OCI-LY1 (cell line): ENCODE results near the gene OR5M10.
"Not testable (repeated sequence)": the region's sequence is repeated elsewhere in the genome, so short reads cannot be mapped to it uniquely, and the experiment has no call there.

Source experiments
- H2AFZ ChIP-seq: fragments of 200-600 bp; sonication (generic), shearing (Covaris generic); 2 replicates; pipeline ENCODE4 v1.6.0; 2014; ENCODE audit warnings: antibody characterized with exemption, mild to moderate bottlenecking, low read length
- H3F3A ChIP-seq: fragments of 200-600 bp; sonication (generic), shearing (Covaris generic); 2 replicates; pipeline ENCODE4 v1.6.0; 2014; ENCODE audit warnings: mild to moderate bottlenecking, antibody characterized with exemption, low read length, moderate library complexity; ENCODE audit not compliant: insufficient read depth
- H3K27ac ChIP-seq: fragments of 200-600 bp; sonication (generic); 2 replicates; pipeline ENCODE4 v1.5.1; 2014; ENCODE audit warnings: low read length, mixed run types, mild to moderate bottlenecking, low read depth; ENCODE audit not compliant: poor library complexity, severe bottlenecking
- H3K27me3 ChIP-seq: fragments of 200-600 bp; sonication (generic); 2 replicates; pipeline ENCODE4 v1.6.0; 2014; ENCODE audit warnings: antibody characterized with exemption, mild to moderate bottlenecking, low read length, moderate library complexity; ENCODE audit not compliant: insufficient read depth
- H3K36me3 ChIP-seq: fragments of 200-600 bp; sonication (generic); 2 replicates; pipeline ENCODE4 v1.6.1; 2014; ENCODE audit warnings: mild to moderate bottlenecking, antibody characterized with exemption, low read length, moderate library complexity, mixed read lengths; ENCODE audit not compliant: insufficient read depth
- H3K4me1 ChIP-seq: fragments of 200-600 bp; sonication (generic); 2 replicates; pipeline ENCODE4 v1.5.1; 2014; ENCODE audit warnings: mild to moderate bottlenecking, low read length, moderate library complexity; ENCODE audit not compliant: insufficient read depth, severe bottlenecking
- H3K4me2 ChIP-seq: fragments of 200-600 bp; sonication (generic), shearing (Covaris generic); 2 replicates; pipeline ENCODE4 v1.6.1; 2014; ENCODE audit warnings: low read length
- H3K4me3 ChIP-seq: fragments of 200-600 bp; sonication (generic); 2 replicates; pipeline ENCODE4 v1.5.1; 2014; ENCODE audit warnings: low read length, low read depth, mild to moderate bottlenecking, mixed read lengths; ENCODE audit not compliant: poor library complexity, severe bottlenecking
- H3K79me2 ChIP-seq: fragments of 200-600 bp; shearing (Covaris generic); 2 replicates; pipeline ENCODE4 v1.6.1; 2016; ENCODE audit warnings: mixed run types, low read length, mixed read lengths; ENCODE audit not compliant: insufficient read depth
- H3K9ac ChIP-seq: fragments of 200-600 bp; sonication (generic), shearing (Covaris generic); 2 replicates; pipeline ENCODE4 v1.6.1; 2014; ENCODE audit warnings: mild to moderate bottlenecking, low read length, mixed read lengths
- H3K9me2 ChIP-seq: fragments of 200-600 bp; sonication (generic), shearing (Covaris generic); 2 replicates; pipeline ENCODE4 v1.6.1; 2014; ENCODE audit warnings: low read depth, mild to moderate bottlenecking, low read length, mixed read lengths
- H3K9me3 ChIP-seq: fragments of 200-600 bp; shearing (Covaris generic); 2 replicates; pipeline ENCODE4 v1.6.1; 2014; ENCODE audit warnings: low read length, mixed read lengths
- H4K20me1 ChIP-seq: fragments of 200-600 bp; sonication (generic), shearing (Covaris generic); 2 replicates; pipeline ENCODE4 v1.6.0; 2016; ENCODE audit warnings: mild to moderate bottlenecking, low read length; ENCODE audit not compliant: insufficient read depth
- EZH2 ChIP-seq: fragments of 200-600 bp; sonication (generic), shearing (Covaris generic); IDR thresholded peaks from 2 replicates; pipeline ENCODE4 v1.8.0; 2017; ENCODE audit warnings: borderline replicate concordance, mixed run types, mild to moderate bottlenecking, antibody characterized with exemption, low read length, moderate library complexity, mixed read lengths
- TF ChIP-seq, protein P1 (sequence below): fragments of 200-600 bp; sonication (generic), shearing (Covaris generic); IDR thresholded peaks from 2 replicates; pipeline ENCODE4 v1.5.1; 2017; ENCODE audit warnings: mild to moderate bottlenecking, antibody characterized with exemption, low read length, moderate library complexity, mixed read lengths

OR5M10 gene

DNA sequence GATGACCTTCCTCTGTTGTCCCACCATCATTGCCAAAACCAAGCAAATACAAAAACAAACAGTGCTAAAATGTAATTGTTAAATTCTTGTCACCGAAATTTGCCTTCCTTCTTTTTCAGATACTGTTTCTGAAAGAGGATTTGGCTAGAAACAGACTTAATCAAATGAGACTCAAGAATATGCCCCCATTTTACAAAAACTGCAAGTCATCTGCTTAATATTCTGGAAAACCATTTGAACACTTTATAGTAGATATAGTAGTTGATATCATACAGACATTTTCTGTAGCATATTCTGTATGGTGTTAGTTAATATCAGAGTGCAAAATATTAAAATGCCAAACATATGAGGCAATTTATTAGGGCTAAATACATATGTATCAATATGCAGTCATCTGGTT, 33.7 kb upstream of the OR5M10 start:
- Histone ChIP-seq H3K27me3 (no peaks in the 10 kb centered on the region), H4K20me1 (no peaks in the 10 kb centered on the region), H3K4me1 (no peaks in the 10 kb centered on the region), H3K9me3 (no peaks in the 10 kb centered on the region), H3F3A (no peaks in the 10 kb centered on the region), H3K27ac (no peak overlapping the region), H3K4me2 (no peak overlapping the region), H3K9ac (no peak overlapping the region), H3K36me3 (no peaks in the 10 kb centered on the region), H2AFZ (no peak overlapping the region), H3K9me2 (no peaks in the 10 kb centered on the region), H3K4me3 (no peak overlapping the region), H3K79me2 (no peaks in the 10 kb centered on the region)
- TF ChIP-seq, protein P1, sequence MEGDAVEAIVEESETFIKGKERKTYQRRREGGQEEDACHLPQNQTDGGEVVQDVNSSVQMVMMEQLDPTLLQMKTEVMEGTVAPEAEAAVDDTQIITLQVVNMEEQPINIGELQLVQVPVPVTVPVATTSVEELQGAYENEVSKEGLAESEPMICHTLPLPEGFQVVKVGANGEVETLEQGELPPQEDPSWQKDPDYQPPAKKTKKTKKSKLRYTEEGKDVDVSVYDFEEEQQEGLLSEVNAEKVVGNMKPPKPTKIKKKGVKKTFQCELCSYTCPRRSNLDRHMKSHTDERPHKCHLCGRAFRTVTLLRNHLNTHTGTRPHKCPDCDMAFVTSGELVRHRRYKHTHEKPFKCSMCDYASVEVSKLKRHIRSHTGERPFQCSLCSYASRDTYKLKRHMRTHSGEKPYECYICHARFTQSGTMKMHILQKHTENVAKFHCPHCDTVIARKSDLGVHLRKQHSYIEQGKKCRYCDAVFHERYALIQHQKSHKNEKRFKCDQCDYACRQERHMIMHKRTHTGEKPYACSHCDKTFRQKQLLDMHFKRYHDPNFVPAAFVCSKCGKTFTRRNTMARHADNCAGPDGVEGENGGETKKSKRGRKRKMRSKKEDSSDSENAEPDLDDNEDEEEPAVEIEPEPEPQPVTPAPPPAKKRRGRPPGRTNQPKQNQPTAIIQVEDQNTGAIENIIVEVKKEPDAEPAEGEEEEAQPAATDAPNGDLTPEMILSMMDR, result no peak

DNA sequence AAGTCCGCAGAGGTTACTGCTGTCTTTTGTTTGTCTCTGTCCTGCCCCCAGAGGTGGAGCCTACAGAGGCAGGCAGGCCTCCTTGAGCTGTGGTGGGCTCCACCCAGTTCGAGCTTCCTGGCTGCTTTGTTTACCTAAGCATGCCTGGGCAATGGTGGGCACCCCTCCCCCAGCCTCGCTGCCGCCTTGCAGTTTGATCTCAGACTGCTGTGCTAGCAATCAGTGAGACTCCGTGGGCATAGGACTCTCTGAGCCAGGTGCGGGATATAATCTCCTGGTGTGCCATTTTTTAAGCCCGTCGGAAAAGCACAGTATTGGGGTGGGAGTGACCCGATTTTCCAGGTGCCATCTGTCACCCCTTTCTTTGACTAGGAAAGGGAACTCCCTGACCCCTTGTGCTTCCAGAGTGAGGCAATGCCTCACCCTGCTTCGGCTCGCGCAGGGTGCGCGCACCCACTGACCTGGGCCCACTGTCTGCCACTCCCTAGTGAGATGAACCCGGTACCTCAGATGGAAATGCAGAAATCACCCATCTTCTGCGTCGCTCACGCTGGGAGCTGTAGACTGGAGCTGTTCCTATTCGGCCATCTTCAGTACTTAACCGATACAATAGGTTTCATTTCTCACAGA, 14.7 kb upstream of the OR5M10 start:
- not testable (repeated sequence) for H3K79me2 ChIP-seq, H3K27ac ChIP-seq, H3K9me3 ChIP-seq, H3K4me3 ChIP-seq, H3K4me2 ChIP-seq, H3K4me1 ChIP-seq, H3F3A ChIP-seq, H3K9me2 ChIP-seq, H2AFZ ChIP-seq, H4K20me1 ChIP-seq, H3K27me3 ChIP-seq, H3K9ac ChIP-seq, H3K36me3 ChIP-seq

DNA sequence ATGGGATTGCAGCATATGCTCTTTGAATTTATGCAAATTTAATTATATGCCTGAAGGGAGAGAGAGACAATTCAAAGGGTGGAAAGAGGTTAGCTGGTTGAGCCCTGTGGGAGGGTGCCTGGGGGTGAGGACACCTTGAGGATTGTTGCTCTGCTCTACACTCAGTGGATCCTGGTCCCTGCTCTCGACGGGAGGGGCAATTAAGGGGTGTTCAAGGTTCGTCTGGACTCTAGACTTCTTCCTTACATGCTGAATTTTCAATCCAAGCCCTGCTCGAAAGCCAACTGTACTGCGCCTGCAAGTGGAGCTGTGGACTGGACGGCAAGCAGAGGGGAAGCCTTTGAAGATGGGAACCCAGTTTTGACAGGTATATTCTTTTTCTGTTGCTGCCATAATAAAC, 18.9 kb downstream of the OR5M10 start:
- Histone ChIP-seq H3K4me1 (no peaks in the 10 kb centered on the region), H3F3A (no peaks in the 10 kb centered on the region), H4K20me1 (no peaks in the 10 kb centered on the region), H3K9ac (no peak overlapping the region), H3K79me2 (no peaks in the 10 kb centered on the region), H3K4me2 (no peak overlapping the region), H3K27ac (no peak overlapping the region), H3K9me2 (no peaks in the 10 kb centered on the region), H2AFZ (no peak overlapping the region), H3K4me3 (no peak overlapping the region), H3K36me3 (no peaks in the 10 kb centered on the region), H3K27me3 (no peaks in the 10 kb centered on the region), H3K9me3 (no peaks in the 10 kb centered on the region)
- no peak for TF ChIP-seq EZH2
- TF ChIP-seq, protein P1, result no peak

DNA sequence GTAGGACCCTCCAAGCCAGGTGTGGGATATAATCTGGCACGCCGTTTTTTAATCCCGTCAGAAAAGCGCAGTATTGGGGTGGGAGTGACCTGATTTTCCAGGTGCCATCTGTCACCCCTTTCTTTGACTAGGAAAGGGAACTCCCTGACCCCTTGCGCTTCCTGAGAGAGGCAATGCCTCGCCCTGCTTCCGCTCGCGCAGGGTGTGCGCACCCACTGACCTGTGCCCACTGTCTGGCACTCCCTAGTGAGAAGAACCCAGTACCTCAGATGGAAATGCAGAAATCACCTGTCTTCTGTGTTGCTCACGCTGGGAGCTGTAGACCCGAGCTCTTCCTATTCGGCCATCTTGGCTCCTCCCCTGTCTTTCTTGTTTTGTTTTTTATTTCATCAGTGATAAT, 22.8 kb downstream of the OR5M10 start:
- not testable (repeated sequence) for H3K27me3 ChIP-seq, H3K9me3 ChIP-seq, H3K27ac ChIP-seq, H3K9ac ChIP-seq, H4K20me1 ChIP-seq, H3K9me2 ChIP-seq, H3K36me3 ChIP-seq, H3F3A ChIP-seq, H3K4me2 ChIP-seq, H2AFZ ChIP-seq, H3K4me3 ChIP-seq, H3K79me2 ChIP-seq, H3K4me1 ChIP-seq
